NB4 (cell line): ENCODE data around the gene AP3S2.
"Not testable (repeated sequence)": the region's sequence is repeated elsewhere in the genome, so short reads cannot be mapped to it uniquely, and the experiment has no call there.

Experiments
- DNase-seq: peaks from one replicate; pipeline ENCODE4 v3.0.0; 2010; ENCODE audit warnings: low read depth
- H3K4me3 ChIP-seq: one replicate; pipeline ENCODE4 v1.5.1; 2011; ENCODE audit warnings: mild to moderate bottlenecking, low read depth, low read length, moderate library complexity
- CTCF ChIP-seq: IDR thresholded peaks from one replicate; pipeline ENCODE4 v1.5.1; 2012; ENCODE audit warnings: low read depth, low read length
- MAX ChIP-seq: IDR thresholded peaks from 2 replicates; pipeline ENCODE4 v1.6.1; 2011; ENCODE audit warnings: low read depth, low read length
- MYC ChIP-seq: IDR thresholded peaks from 2 replicates; pipeline ENCODE4 v1.6.1; 2011; ENCODE audit warnings: low read depth, low read length
- POLR2A ChIP-seq: IDR thresholded peaks from 2 replicates; pipeline ENCODE4 v1.6.1; 2011; ENCODE audit warnings: mild to moderate bottlenecking; ENCODE audit not compliant: insufficient read length; ENCODE audit errors: extremely low read depth

Gene AP3S2

GRCh38 chr15:89893027-89893426 is 767 bp downstream of the AP3S2 start:
- TF ChIP-seq MYC (peak; percentile 58; the same call in 1 of the 2 replicates), POLR2A (no peak), MAX (peak; percentile 58), CTCF (no peak)
- peak overlapping the region; percentile 97 for H3K4me3 ChIP-seq
- peak; percentile 71 for DNase-seq

GRCh38 chr15:89888214-89888804 is 5.5 kb downstream of the AP3S2 start:
- TF ChIP-seq MYC (no peak), POLR2A (no peak), MAX (no peak), CTCF (peak; percentile 57)
- DNase-seq, result peak; percentile 71
- H3K4me3 ChIP-seq, result no peak overlapping the region

- no peak overlapping the region for H3K4me3 ChIP-seq
- TF ChIP-seq MYC (no peak), POLR2A (no peak), CTCF (no peak), MAX (no peak)
- no peak for DNase-seq
Observed at GRCh38 chr15:89885611-89886010, 8.2 kb downstream of the AP3S2 start.

- not testable (repeated sequence) for H3K4me3 ChIP-seq, DNase-seq
Observed at GRCh38 chr15:89885179-89885578, 8.6 kb downstream of the AP3S2 start.

- DNase-seq, result no peak
- H3K4me3 ChIP-seq, result no peak overlapping the region
- no peak for TF ChIP-seq POLR2A
- no peak for TF ChIP-seq MYC
- TF ChIP-seq MAX, result no peak
- no peak for TF ChIP-seq CTCF
Observed at GRCh38 chr15:89883518-89883917, 10.3 kb downstream of the AP3S2 start.

- TF ChIP-seq POLR2A (no peak), MAX (no peak), MYC (no peak), CTCF (no peak)
- no peak for DNase-seq
- no peak overlapping the region for H3K4me3 ChIP-seq
Observed at GRCh38 chr15:89880727-89881126, 13.1 kb downstream of the AP3S2 start.
